Stomach (tissue), 9 donors: ENCODE results near the gene GPRIN1. TPM values are rescaled to one million over a fixed set of nuclear protein-coding genes. Genes with fewer than 3 reads are reported as not detected.

Experiments
- DNase-seq, 2 donors: peaks; one replicate each; pipeline versions ENCODE4 v3.0.0 to v3.0.0-alpha.2; 2013 to 2019
- H3K27ac ChIP-seq, 5 donors: fragments of 200-600 bp in 4 of 5; sonication (generic) in 4 of 5; one replicate each; pipeline ENCODE4 v1.5.1; 2013 to 2019; ENCODE audit warnings: mild to moderate bottlenecking in 1 of 5, moderate library complexity in 1 of 5
- H3K27me3 ChIP-seq, 3 donors: fragments of 200-600 bp; sonication (generic); one replicate each; pipeline ENCODE4 v1.5.1; 2017 to 2019; ENCODE audit warnings: mixed run types in 1 of 3
- H3K36me3 ChIP-seq, 4 donors: fragments of 200-600 bp; sonication (generic); 1 replicate in 3 of 4; 2 replicates in 1 of 4; pipeline ENCODE4 v1.5.1; 2016 to 2019
- H3K4me1 ChIP-seq, 4 donors: fragments of 200-600 bp; sonication (generic); one replicate each; pipeline ENCODE4 v1.5.1; 2016 to 2019
- H3K4me3 ChIP-seq, 4 donors: fragments of 200-600 bp; sonication (generic) in 3 of 4; one replicate each; pipeline ENCODE4 v1.5.1; 2016 to 2019; ENCODE audit warnings: mild to moderate bottlenecking in 1 of 4
- H3K9me3 ChIP-seq, 4 donors: fragments of 200-600 bp; sonication (generic); one replicate each; pipeline ENCODE4 v1.5.1; 2016 to 2019
- CTCF ChIP-seq, 7 experiments: fragments of 450-650 bp in 4 of 7; fragments of 200-600 bp in 3 of 7; sonication (generic) in 3 of 7; IDR thresholded peaks; one replicate each; pipeline ENCODE4 v1.5.1; 2016 to 2019; ENCODE audit warnings: antibody characterized with exemption in 7 of 7, control low read depth in 2 of 7, mild to moderate bottlenecking in 1 of 7
- EP300 ChIP-seq: sonication (generic); formaldehyde crosslinking; IDR thresholded peaks from one replicate; pipeline ENCODE4 v1.6.1; 2017; ENCODE audit warnings: antibody characterized with exemption
- POLR2A ChIP-seq, 4 donors: fragments of 450-650 bp; IDR thresholded peaks; one replicate each; pipeline ENCODE4 v1.6.1; 2016; ENCODE audit warnings: antibody characterized with exemption in 4 of 4, control low read depth in 2 of 4, mild to moderate bottlenecking in 1 of 4, moderate library complexity in 1 of 4
- POLR2AphosphoS5 ChIP-seq, 3 donors: sonication (generic); formaldehyde crosslinking; IDR thresholded peaks; one replicate each; pipeline ENCODE4 v1.6.1; 2016; ENCODE audit warnings: antibody characterized with exemption in 3 of 3
- WGBS, 5 donors: extraction: QIAGEN DNeasy Blood & Tissue Kit in 3 of 5; methylation state at CpG; one replicate each; pipeline versions ENCODE4 v1.1.5 to v1.1.7; 2013 to 2018; 5-methylcytosine and 5-hydroxymethylcytosine counted together
- intact Hi-C: fragments of 100-400 bp; cut with DNase I; formaldehyde crosslinking; loops from one replicate; pipeline ENCODE4 v1.15.1; 2023; ENCODE audit warnings: low total_unique reads
- polyA plus RNA-seq, 3 donors: library from polyadenylated mRNA; stranded (reverse); fragments of 200-250 nt; gene quantifications; one replicate each; pipeline ENCODE4 v1.2.3, GENCODE V29; 2013
- total RNA-seq, 5 donors: library from RNA; depleted of rRNA; stranded (reverse); fragments of >200 nt; gene quantifications; one replicate each; pipeline versions ENCODE4 v1.1.0 to v1.2.3, GENCODE V29; 2014 to 2016
- donor health status: healthy with polysubstance abuse.
- donor health status: Bipolar disorder and iron deficiency.
- donor health status: healthy.

GPRIN1 gene
- total and polyA plus RNA-seq, 8 donors = 0.30 to 1.4 (median 0.59) TPM; not detected in 2

GRCh38 chr5:176621661-176622079 is 11.7 kb upstream of the GPRIN1 start:
- Histone ChIP-seq H3K27me3 (peaks cover 22 to 99% (median 73%) of the 10 kb centered on the region in 3 donors), H3K9me3 (peaks cover 0 to 7% (median 0%) of the 10 kb centered on the region in 4 donors), H3K27ac (no peak overlapping the region), H3K36me3 (no peaks in the 10 kb centered on the region), H3K4me3 (no peak overlapping the region), H3K4me1 (peaks cover 14 to 25% (median 22%) of the 10 kb centered on the region in 4 donors)
- TF ChIP-seq EP300 = no peak
- TF ChIP-seq POLR2AphosphoS5 (IDR thresholded peaks at IDR 0.05) = no peak
- no peak for TF ChIP-seq CTCF (IDR thresholded peaks at IDR 0.05)
- TF ChIP-seq POLR2A (IDR thresholded peaks at IDR 0.05) = no peak
- no peak for DNase-seq
- intact Hi-C loops = no loop called here
- WGBS, 5 donors = 43 to 58% (median 55%) methylated on average over 8 to 13 of the region's 13 CpGs

- H3K36me3 ChIP-seq = no peaks in the 10 kb centered on the region
- intact Hi-C loops = no loop called here
- peak overlapping the region in 1 of 4 donors; percentile 3 for H3K4me3 ChIP-seq
- H3K4me1 ChIP-seq = peaks cover 14 to 23% (median 22%) of the 10 kb centered on the region in 4 donors
- peaks cover 0 to 7% (median 0%) of the 10 kb centered on the region in 4 donors for H3K9me3 ChIP-seq
- no peak overlapping the region for H3K27ac ChIP-seq
- peaks cover 22 to 99% (median 67%) of the 10 kb centered on the region in 3 donors for H3K27me3 ChIP-seq
- no peak for DNase-seq
- WGBS, 5 donors = 4 to 6% (median 5%) methylated on average over 28 to 32 of the region's 32 CpGs
- TF ChIP-seq POLR2AphosphoS5 (IDR thresholded peaks at IDR 0.05) (no peak), EP300 (no peak), CTCF (IDR thresholded peaks at IDR 0.05) (no peak), POLR2A (IDR thresholded peaks at IDR 0.05) (no peak)
Observed at GRCh38 chr5:176620333-176620981, 10.5 kb upstream of the GPRIN1 start.

- no peak for TF ChIP-seq POLR2AphosphoS5 (IDR thresholded peaks at IDR 0.05)
- TF ChIP-seq POLR2A (IDR thresholded peaks at IDR 0.05) = no peak
- no peak for TF ChIP-seq EP300
- TF ChIP-seq CTCF (IDR thresholded peaks at IDR 0.05) = no peak
- 7 to 18% (median 12%) methylated on average over 21 to 59 of the region's 59 CpGs for WGBS, 5 donors
- Histone ChIP-seq H3K9me3 (peaks cover 0 to 7% (median 0%) of the 10 kb centered on the region in 4 donors), H3K27me3 (peaks cover 22 to 99% (median 68%) of the 10 kb centered on the region in 3 donors), H3K4me3 (peak overlapping the region in 2 of 4 donors; percentile 3 to 6), H3K27ac (no peak overlapping the region), H3K36me3 (no peaks in the 10 kb centered on the region), H3K4me1 (peaks cover 14 to 23% (median 22%) of the 10 kb centered on the region in 4 donors)
- DNase-seq = no peak
- intact Hi-C loops = no loop called here
Observed at GRCh38 chr5:176619569-176620332, 9.8 kb upstream of the GPRIN1 start.

- H3K9me3 ChIP-seq = peaks cover 0 to 7% (median 0%) of the 10 kb centered on the region in 4 donors
- peaks cover 22 to 95% (median 62%) of the 10 kb centered on the region in 3 donors for H3K27me3 ChIP-seq
- no peak overlapping the region for H3K27ac ChIP-seq
- H3K4me3 ChIP-seq = peak overlapping the region in 3 of 4 donors; percentile 3 to 11 (median 6)
- peak; percentile 50 to 90 for DNase-seq
- TF ChIP-seq CTCF (IDR thresholded peaks at IDR 0.05) (no peak), EP300 (no peak), POLR2AphosphoS5 (IDR thresholded peaks at IDR 0.05) (no peak), POLR2A (IDR thresholded peaks at IDR 0.05) (no peak)
- H3K36me3 ChIP-seq = no peaks in the 10 kb centered on the region
- intact Hi-C loops = no loop called here
- 3 to 7% (median 5%) methylated on average over 19 to 31 of the region's 31 CpGs for WGBS, 5 donors
- peaks cover 14 to 23% (median 22%) of the 10 kb centered on the region in 4 donors for H3K4me1 ChIP-seq
Observed at GRCh38 chr5:176619203-176619568, 9.2 kb upstream of the GPRIN1 start.
